OCI-LY7 (cell line): ENCODE measurements around the gene WIPF2. TPM values are rescaled to one million over a fixed set of nuclear protein-coding genes. Genes with fewer than 3 reads are reported as not detected.

ENCODE experiments used
- BruUV-seq: library from RNA; stranded (reverse); fragments of 400-500 nt; replicated peaks from 2 replicates; lab custom pipeline; 2021; lab: Mats Ljungman, UMichigan
- CTCF ChIA-PET: fragments of 300-600 bp; sonication (Branson Sonifier 250); formaldehyde crosslinking; loops from one replicate; lab custom pipeline; 2022; ENCODE audit warnings: antibody characterized with exemption; ENCODE audit not compliant: unreplicated experiment; lab: Charles Lee
- POLR2A ChIA-PET: fragments of 300-600 bp; sonication (Branson Sonifier 250); formaldehyde crosslinking; loops from one replicate; lab custom pipeline; 2022; ENCODE audit warnings: antibody characterized with exemption; lab: Charles Lee
- DNase-seq: peaks from one replicate; pipeline ENCODE4 v3.0.0-alpha.2; 2015; ENCODE audit warnings: low spot score
- H2AFZ ChIP-seq: fragments of 200-600 bp; sonication (generic), shearing (Covaris generic); 2 replicates; pipeline ENCODE4 v1.6.1; 2014; ENCODE audit warnings: mild to moderate bottlenecking, antibody characterized with exemption, low read length, moderate library complexity
- H3K27ac ChIP-seq: fragments of 200-600 bp; sonication (generic); 2 replicates; pipeline ENCODE4 v1.5.1; 2014; ENCODE audit warnings: mixed run types, low read depth, mild to moderate bottlenecking, moderate library complexity, low read length, inconsistent platforms; ENCODE audit not compliant: poor library complexity, severe bottlenecking
- H3K36me3 ChIP-seq: fragments of 200-600 bp; sonication (generic); 2 replicates; pipeline ENCODE4 v1.6.1; 2014; ENCODE audit warnings: mild to moderate bottlenecking, antibody characterized with exemption, low read length, moderate library complexity, mixed read lengths; ENCODE audit not compliant: insufficient read depth
- H3K4me1 ChIP-seq: fragments of 200-600 bp; sonication (generic); 2 replicates; pipeline ENCODE4 v1.5.1; 2014; ENCODE audit warnings: mild to moderate bottlenecking, low read length; ENCODE audit not compliant: insufficient read depth, poor library complexity, severe bottlenecking
- H3K4me2 ChIP-seq: fragments of 200-600 bp; sonication (generic); 2 replicates; pipeline ENCODE4 v1.6.1; 2014; ENCODE audit warnings: mild to moderate bottlenecking, low read length
- H3K4me3 ChIP-seq: fragments of 200-600 bp; sonication (generic); 2 replicates; pipeline ENCODE4 v1.5.1; 2014; ENCODE audit warnings: mild to moderate bottlenecking, low read depth, low read length; ENCODE audit not compliant: poor library complexity, severe bottlenecking
- H3K79me2 ChIP-seq: fragments of 200-600 bp; sonication (generic); 2 replicates; pipeline ENCODE4 v1.6.1; 2016; ENCODE audit warnings: low read depth, mild to moderate bottlenecking, low read length, moderate library complexity, mixed read lengths; ENCODE audit not compliant: insufficient read depth
- H3K9me2 ChIP-seq: fragments of 200-600 bp; sonication (generic); 2 replicates; pipeline ENCODE4 v1.6.1; 2016; ENCODE audit warnings: mild to moderate bottlenecking, low read length, mixed read lengths; ENCODE audit not compliant: insufficient read depth
- H3K9me3 ChIP-seq: fragments of 200-600 bp; sonication (generic); 2 replicates; pipeline ENCODE4 v1.6.1; 2014; ENCODE audit warnings: mild to moderate bottlenecking, mixed run types, low read length, mixed read lengths
- H4K20me1 ChIP-seq: fragments of 200-600 bp; sonication (generic); 2 replicates; pipeline ENCODE4 v1.6.1; 2014; ENCODE audit warnings: mild to moderate bottlenecking, antibody characterized with exemption, low read length, moderate library complexity, mixed read lengths; ENCODE audit not compliant: insufficient read depth
- CTCF ChIP-seq: fragments of 200-600 bp; sonication (generic); conservative IDR thresholded peaks from 2 replicates; pipeline ENCODE4 v1.5.1; 2014; ENCODE audit warnings: mild to moderate bottlenecking, antibody characterized with exemption, low read length, moderate library complexity, mixed read lengths
- EZH2phosphoT487 ChIP-seq: fragments of 200-600 bp; sonication (generic); IDR thresholded peaks from 2 replicates; pipeline ENCODE4 v1.6.1; 2018; ENCODE audit warnings: low read depth, borderline replicate concordance, mild to moderate bottlenecking, mixed run types, antibody characterized with exemption, low read length, moderate library complexity, mixed read lengths
- intact Hi-C: fragments of 100-400 bp; cut with micrococcal nuclease; formaldehyde crosslinking; loops from one replicate; pipeline ENCODE4 v1.10.0; 2022; ENCODE audit not compliant: unreplicated experiment
- total RNA-seq, 2 experiments: library from RNA; depleted of rRNA in 1 of 2; stranded (reverse); fragments of >200 nt in 1 of 2; shearing (Covaris generic) in 1 of 2; gene quantifications; 2 replicates each; pipeline ENCODE4 v1.2.3, GENCODE V29; 2014 to 2022

WIPF2 gene
- total RNA-seq, 2 experiments from 2014 or later, result 4.7 to 20.3 TPM

DNA sequence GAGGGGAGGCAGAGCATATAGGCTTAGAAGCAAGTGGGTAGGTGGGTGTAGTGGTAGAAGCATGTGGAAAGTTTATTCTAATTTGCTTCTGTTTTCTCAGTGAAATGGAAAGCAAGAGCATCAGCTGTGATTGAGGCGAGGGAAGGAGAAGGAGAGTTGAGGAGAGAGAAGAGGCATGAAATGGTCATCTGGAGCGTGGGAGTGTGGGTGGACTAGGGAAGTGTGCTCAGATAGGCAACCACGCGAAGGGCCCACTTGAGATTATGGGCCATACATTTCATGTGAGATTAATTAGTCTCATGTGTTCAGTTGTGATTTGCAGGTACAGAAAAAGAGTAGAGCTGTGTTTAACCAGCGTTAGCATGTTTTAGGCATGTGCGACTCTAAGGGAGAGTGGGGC, 47.8 kb downstream of the WIPF2 start:
- peaks cover 41% of the 10 kb centered on the region for H3K36me3 ChIP-seq

DNA sequence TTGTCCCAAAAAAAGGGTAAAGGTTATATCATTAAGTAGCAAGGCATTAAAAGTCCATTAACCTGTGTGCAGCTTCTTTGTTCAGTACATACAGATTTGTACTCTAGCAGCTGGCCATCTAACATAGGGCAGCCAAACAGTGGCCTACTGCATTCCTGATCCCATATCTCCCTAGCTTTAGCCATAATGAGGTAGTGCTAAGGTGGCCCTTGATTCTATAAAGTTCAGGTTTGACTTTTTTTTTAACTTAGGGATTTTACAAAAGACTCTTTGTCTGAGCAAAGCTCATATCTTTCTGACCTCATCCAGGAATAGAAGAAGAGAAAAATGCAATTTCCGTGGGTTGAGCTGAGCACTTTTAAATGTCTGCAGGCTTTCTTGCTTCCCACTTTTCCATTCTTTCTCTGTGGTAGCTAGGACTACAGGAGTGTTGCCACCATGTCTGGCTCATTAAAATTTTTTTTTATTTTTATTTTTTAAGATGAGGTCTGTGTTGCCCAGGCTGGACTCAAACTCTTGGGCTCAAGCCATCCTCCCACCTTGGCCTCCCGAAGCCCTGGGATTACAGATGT, 49.1 kb downstream of the WIPF2 start:
- H3K79me2 ChIP-seq, result no peaks in the 10 kb centered on the region
- H3K9me2 ChIP-seq, result no peaks in the 10 kb centered on the region
- H3K4me3 ChIP-seq, result no peak overlapping the region
- ChIA-PET POLR2A (interaction anchor here (1.0 to 1.4 kb wide), 2 partner anchors 15 to 21 kb away, joined by 3 to 4 read pairs; no protein-coding TSS in a partner anchor), CTCF (no interaction called here)
- intact Hi-C loops, result no loop called here
- no TSS peak for BruUV-seq
- no peaks in the 10 kb centered on the region for H4K20me1 ChIP-seq
- no peaks in the 10 kb centered on the region for H3K9me3 ChIP-seq
- H3K4me1 ChIP-seq, result no peaks in the 10 kb centered on the region
- H3K27ac ChIP-seq, result no peak overlapping the region
- no peak for DNase-seq
- H2AFZ ChIP-seq, result no peak overlapping the region
- TF ChIP-seq CTCF (no peak), EZH2phosphoT487 (no peak)
- peaks cover 31% of the 10 kb centered on the region for H3K36me3 ChIP-seq
- H3K4me2 ChIP-seq, result no peak overlapping the region

More for the DNA sequence above, 47.8 kb downstream of the WIPF2 start:
- H2AFZ ChIP-seq, result no peak overlapping the region
- ChIA-PET CTCF (no interaction called here), POLR2A (interaction anchor here (0.7 to 0.8 kb wide), 2 partner anchors 22 to 28 kb away, joined by 3 to 4 read pairs; no protein-coding TSS in a partner anchor)
- no TSS peak for BruUV-seq
- no peak overlapping the region for H3K4me2 ChIP-seq
- no peaks in the 10 kb centered on the region for H4K20me1 ChIP-seq
- H3K9me3 ChIP-seq, result no peaks in the 10 kb centered on the region
- H3K4me3 ChIP-seq, result no peak overlapping the region
- TF ChIP-seq CTCF (no peak), EZH2phosphoT487 (no peak)
- intact Hi-C loops, result no loop called here
- DNase-seq, result no peak
- H3K4me1 ChIP-seq, result no peaks in the 10 kb centered on the region
- H3K79me2 ChIP-seq, result no peaks in the 10 kb centered on the region
- H3K27ac ChIP-seq, result no peak overlapping the region
- no peaks in the 10 kb centered on the region for H3K9me2 ChIP-seq

GRCh38 chr17:40278414-40278813, 59.3 kb downstream of the WIPF2 start:
- no peaks in the 10 kb centered on the region for H3K9me3 ChIP-seq
- ChIA-PET CTCF (no interaction called here), POLR2A (no interaction called here)
- peaks cover 58% of the 10 kb centered on the region for H3K36me3 ChIP-seq
- DNase-seq, result no peak
- TF ChIP-seq CTCF (no peak), EZH2phosphoT487 (no peak)
- H3K79me2 ChIP-seq, result no peaks in the 10 kb centered on the region
- no TSS peak for BruUV-seq
- H3K9me2 ChIP-seq, result no peaks in the 10 kb centered on the region
- no peak overlapping the region for H3K4me3 ChIP-seq
- H4K20me1 ChIP-seq, result no peaks in the 10 kb centered on the region
- intact Hi-C loops, result no loop called here
- H3K27ac ChIP-seq, result no peak overlapping the region
- no peak overlapping the region for H3K4me2 ChIP-seq
- no peak overlapping the region for H2AFZ ChIP-seq
- H3K4me1 ChIP-seq, result peaks cover 2% of the 10 kb centered on the region
